WI38 (cell line): ENCODE measurements around the gene APRT.

Experiments used
- H3K4me3 ChIP-seq: 2 replicates; pipeline ENCODE4 v1.5.1; 2011; ENCODE audit warnings: low read depth, mild to moderate bottlenecking, control low read depth, low read length
- CTCF ChIP-seq: IDR thresholded peaks from 2 replicates; pipeline ENCODE4 v1.5.1; 2012; ENCODE audit warnings: low read depth, mild to moderate bottlenecking, control low read depth, low read length

Gene APRT

GRCh38 chr16:88855736-88856121 lies 44.0 kb upstream of the APRT start:
- H3K4me3 ChIP-seq, result peak overlapping the region; percentile 63
- no peak for TF ChIP-seq CTCF

DNA sequence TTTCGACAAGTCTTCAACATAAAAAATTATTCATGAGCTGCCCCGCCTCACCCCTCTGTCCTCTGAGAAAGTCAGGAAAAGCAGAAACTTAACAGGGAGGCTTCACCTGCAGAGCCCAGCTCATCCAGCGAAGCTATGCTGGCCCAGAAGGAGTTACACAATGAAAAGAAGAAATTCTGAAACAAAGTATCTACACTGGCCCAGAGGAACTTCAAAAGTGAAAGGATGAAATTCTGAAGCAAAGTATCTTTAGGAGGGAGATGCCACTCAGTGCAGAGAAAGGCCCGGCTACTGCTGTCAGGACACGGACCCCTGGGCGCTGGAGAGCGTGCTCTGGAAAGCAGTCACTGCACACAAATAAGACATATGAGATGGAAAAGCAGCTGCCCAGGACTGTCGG lies 43.4 kb upstream of the APRT start:
- TF ChIP-seq CTCF, result no peak
- H3K4me3 ChIP-seq, result no peak overlapping the region

GRCh38 chr16:88854306-88855111 lies 42.8 kb upstream of the APRT start:
- no peak overlapping the region for H3K4me3 ChIP-seq
- TF ChIP-seq CTCF, result no peak

GRCh38 chr16:88853325-88853941 lies 41.7 kb upstream of the APRT start:
- no peak for TF ChIP-seq CTCF
- H3K4me3 ChIP-seq, result no peak overlapping the region

GRCh38 chr16:88851616-88852015 lies 39.9 kb upstream of the APRT start:
- TF ChIP-seq CTCF, result no peak
- no peak overlapping the region for H3K4me3 ChIP-seq

- no peak overlapping the region for H3K4me3 ChIP-seq
- TF ChIP-seq CTCF, result no peak
Observed at GRCh38 chr16:88850531-88851199, 38.9 kb upstream of the APRT start.

DNA sequence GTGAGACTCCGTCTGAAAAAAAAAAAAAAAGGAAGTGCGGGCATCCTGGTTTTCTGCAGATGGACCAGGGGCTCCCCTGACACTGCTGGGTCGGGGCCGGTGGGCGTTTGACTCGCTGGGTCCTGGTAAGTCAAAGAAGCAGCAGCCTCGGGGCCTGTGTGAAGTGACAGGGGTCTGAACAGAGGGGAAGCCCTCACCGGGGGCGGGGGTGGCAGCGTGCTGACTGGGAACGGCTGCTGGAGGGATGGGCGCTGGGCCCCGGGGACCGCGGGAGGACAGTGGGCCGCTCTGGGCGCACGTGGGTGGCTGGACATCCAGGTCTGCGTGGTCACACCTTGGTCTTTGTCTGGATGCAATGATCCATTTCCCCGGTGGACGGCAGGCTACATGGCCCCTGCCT lies 36.8 kb upstream of the APRT start:
- H3K4me3 ChIP-seq, result no peak overlapping the region
- no peak for TF ChIP-seq CTCF
